Mammary epithelial cell (primary cell): ENCODE data around the gene REEP2.

Experiments used
- EZH2 ChIP-seq: IDR thresholded peaks from 2 replicates; pipeline ENCODE4 v1.6.1; 2012; ENCODE audit warnings: low read length, inconsistent platforms, borderline replicate concordance
- TF ChIP-seq, protein P1 (sequence below), 2 donors: IDR thresholded peaks in 1 of 2; conservative IDR thresholded peaks in 1 of 2; 2 replicates each; pipeline ENCODE4 v1.5.1; 2011 to 2012; ENCODE audit warnings: inconsistent platforms in 2 of 2, low read length in 2 of 2, mild to moderate bottlenecking in 2 of 2, control low read depth in 1 of 2, low read depth in 1 of 2; ENCODE audit not compliant: insufficient read depth in 1 of 2; ENCODE audit errors: extremely low read depth in 1 of 2

GRCh38 chr5:138458856-138459255 is 20.0 kb downstream of the REEP2 start:
- TF ChIP-seq, protein P1, sequence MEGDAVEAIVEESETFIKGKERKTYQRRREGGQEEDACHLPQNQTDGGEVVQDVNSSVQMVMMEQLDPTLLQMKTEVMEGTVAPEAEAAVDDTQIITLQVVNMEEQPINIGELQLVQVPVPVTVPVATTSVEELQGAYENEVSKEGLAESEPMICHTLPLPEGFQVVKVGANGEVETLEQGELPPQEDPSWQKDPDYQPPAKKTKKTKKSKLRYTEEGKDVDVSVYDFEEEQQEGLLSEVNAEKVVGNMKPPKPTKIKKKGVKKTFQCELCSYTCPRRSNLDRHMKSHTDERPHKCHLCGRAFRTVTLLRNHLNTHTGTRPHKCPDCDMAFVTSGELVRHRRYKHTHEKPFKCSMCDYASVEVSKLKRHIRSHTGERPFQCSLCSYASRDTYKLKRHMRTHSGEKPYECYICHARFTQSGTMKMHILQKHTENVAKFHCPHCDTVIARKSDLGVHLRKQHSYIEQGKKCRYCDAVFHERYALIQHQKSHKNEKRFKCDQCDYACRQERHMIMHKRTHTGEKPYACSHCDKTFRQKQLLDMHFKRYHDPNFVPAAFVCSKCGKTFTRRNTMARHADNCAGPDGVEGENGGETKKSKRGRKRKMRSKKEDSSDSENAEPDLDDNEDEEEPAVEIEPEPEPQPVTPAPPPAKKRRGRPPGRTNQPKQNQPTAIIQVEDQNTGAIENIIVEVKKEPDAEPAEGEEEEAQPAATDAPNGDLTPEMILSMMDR (conservative IDR thresholded peaks at IDR 0.05 in 1 of 2, IDR thresholded peaks at IDR 0.05 in 1 of 2; ENCODE audit: extremely low read depth in 1 of 2, insufficient read depth in 1 of 2, low read depth in 1 of 2, low read length in 2 of 2) = no peak
- no peak for TF ChIP-seq EZH2
